ENCODE results near the gene OGFRL1.

The OGFRL1 gene

GRCh38 chr6:71345476-71346333 is 57.1 kb downstream of the OGFRL1 start:
- CTCF ChIA-PET: interaction anchor here (1.3 kb wide), 1 partner anchor 155 kb away, joined by 4 read pairs; no protein-coding TSS in a partner anchor
- no peak for TF ChIP-seq TARDBP (IDR thresholded peaks at IDR 0.05)
- TF ChIP-seq SUZ12 (IDR thresholded peaks at IDR 0.05): no peak
- TF ChIP-seq FOXK2 (IDR thresholded peaks at IDR 0.05): no peak
- TF ChIP-seq PKNOX1 (IDR thresholded peaks at IDR 0.05): no peak
- TF ChIP-seq FOXA1 (IDR thresholded peaks at IDR 0.05): no peak
- no peak for TF ChIP-seq NFRKB (IDR thresholded peaks at IDR 0.05)
- TF ChIP-seq L3MBTL2 (conservative IDR thresholded peaks at IDR 0.05): no peak
- TF ChIP-seq ELF4 (IDR thresholded peaks at IDR 0.05): no peak
- no peak for TF ChIP-seq BHLHE40 (IDR thresholded peaks at IDR 0.05; ENCODE audit: borderline replicate concordance)
- TF ChIP-seq CTBP1 (IDR thresholded peaks at IDR 0.05; ENCODE audit: borderline replicate concordance): no peak
- TF ChIP-seq SP1 (IDR thresholded peaks at IDR 0.05): no peak
- no peak for TF ChIP-seq ARNT (IDR thresholded peaks at IDR 0.05)
- no peak for TF ChIP-seq ZNF384 (IDR thresholded peaks at IDR 0.05)
- no peak for TF ChIP-seq LEF1 (IDR thresholded peaks at IDR 0.05; ENCODE audit: borderline replicate concordance)
- POLR2A ChIA-PET: no interaction called here

GRCh38 chr6:71346334-71346694 is 57.7 kb downstream of the OGFRL1 start:
- TF ChIP-seq ZNF384 (IDR thresholded peaks at IDR 0.05): no peak
- no peak for TF ChIP-seq SUZ12 (IDR thresholded peaks at IDR 0.05)
- no peak for TF ChIP-seq HDGF (IDR thresholded peaks at IDR 0.05; ENCODE audit: borderline replicate concordance)
- TF ChIP-seq ELF4 (IDR thresholded peaks at IDR 0.05): no peak
- no peak for TF ChIP-seq ARNT (IDR thresholded peaks at IDR 0.05)
- TF ChIP-seq LEF1 (IDR thresholded peaks at IDR 0.05; ENCODE audit: borderline replicate concordance): no peak
- TF ChIP-seq L3MBTL2 (conservative IDR thresholded peaks at IDR 0.05): no peak
- no peak for TF ChIP-seq TARDBP (IDR thresholded peaks at IDR 0.05)
- TF ChIP-seq FOXA1 (IDR thresholded peaks at IDR 0.05): no peak
- TF ChIP-seq SP1 (IDR thresholded peaks at IDR 0.05): no peak
- CTCF ChIA-PET: no interaction called here
- POLR2A ChIA-PET: no interaction called here
- DNase-seq (ENCODE audit: extremely low spot score): no peak

More at GRCh38 chr6:71345476-71346333, 57.1 kb downstream of the OGFRL1 start:
- no peak for DNase-seq (ENCODE audit: extremely low spot score)

- ChIA-PET POLR2A (interaction anchor here (0.5 kb wide), 1 partner anchor 454 kb away, joined by 3 read pairs; no protein-coding TSS in a partner anchor), CTCF (no interaction called here)
- DNase-seq (ENCODE audit: extremely low spot score): no peak
- TF ChIP-seq HDGF (IDR thresholded peaks at IDR 0.05; ENCODE audit: borderline replicate concordance): no peak
- TF ChIP-seq BHLHE40 (IDR thresholded peaks at IDR 0.05; ENCODE audit: borderline replicate concordance): no peak
- TF ChIP-seq ZNF384 (IDR thresholded peaks at IDR 0.05): no peak
- no peak for TF ChIP-seq CTBP1 (IDR thresholded peaks at IDR 0.05; ENCODE audit: borderline replicate concordance)
- TF ChIP-seq SUZ12 (IDR thresholded peaks at IDR 0.05): no peak
- TF ChIP-seq PKNOX1 (IDR thresholded peaks at IDR 0.05): no peak
- no peak for TF ChIP-seq ARNT (IDR thresholded peaks at IDR 0.05)
- TF ChIP-seq SP1 (IDR thresholded peaks at IDR 0.05): no peak
- TF ChIP-seq FOXM1 (IDR thresholded peaks at IDR 0.05; ENCODE audit: borderline replicate concordance): no peak
- no peak for TF ChIP-seq L3MBTL2 (conservative IDR thresholded peaks at IDR 0.05)
- TF ChIP-seq NFRKB (IDR thresholded peaks at IDR 0.05): no peak
- TF ChIP-seq LEF1 (IDR thresholded peaks at IDR 0.05; ENCODE audit: borderline replicate concordance): no peak
- TF ChIP-seq ELF4 (IDR thresholded peaks at IDR 0.05): no peak
- TF ChIP-seq FOXA1 (IDR thresholded peaks at IDR 0.05): no peak
- no peak for TF ChIP-seq FOXK2 (IDR thresholded peaks at IDR 0.05)
- no peak for TF ChIP-seq TARDBP (IDR thresholded peaks at IDR 0.05)
Measured at GRCh38 chr6:71347119-71347518, 58.5 kb downstream of the OGFRL1 start.

GRCh38 chr6:71349395-71349794 is 60.8 kb downstream of the OGFRL1 start:
- no peak for DNase-seq (ENCODE audit: extremely low spot score)
- ChIA-PET CTCF (interaction anchor here (0.6 kb wide), 1 partner anchor 158 kb away, joined by 3 read pairs; no protein-coding TSS in a partner anchor), POLR2A (no interaction called here)
- TF ChIP-seq CTBP1 (IDR thresholded peaks at IDR 0.05; ENCODE audit: borderline replicate concordance): no peak
- no peak for TF ChIP-seq ZNF384 (IDR thresholded peaks at IDR 0.05)
- no peak for TF ChIP-seq L3MBTL2 (conservative IDR thresholded peaks at IDR 0.05)
- TF ChIP-seq PKNOX1 (IDR thresholded peaks at IDR 0.05): no peak
- TF ChIP-seq ARNT (IDR thresholded peaks at IDR 0.05): no peak
- TF ChIP-seq SP1 (IDR thresholded peaks at IDR 0.05): no peak
- TF ChIP-seq FOXA1 (IDR thresholded peaks at IDR 0.05): no peak
- no peak for TF ChIP-seq SUZ12 (IDR thresholded peaks at IDR 0.05)
- no peak for TF ChIP-seq LEF1 (IDR thresholded peaks at IDR 0.05; ENCODE audit: borderline replicate concordance)
- TF ChIP-seq NFRKB (IDR thresholded peaks at IDR 0.05): no peak
- no peak for TF ChIP-seq TARDBP (IDR thresholded peaks at IDR 0.05)
- no peak for TF ChIP-seq ELF4 (IDR thresholded peaks at IDR 0.05)
- TF ChIP-seq FOXK2 (IDR thresholded peaks at IDR 0.05): no peak
- no peak for TF ChIP-seq HDGF (IDR thresholded peaks at IDR 0.05; ENCODE audit: borderline replicate concordance)
- TF ChIP-seq BHLHE40 (IDR thresholded peaks at IDR 0.05; ENCODE audit: borderline replicate concordance): no peak
- TF ChIP-seq FOXM1 (IDR thresholded peaks at IDR 0.05; ENCODE audit: borderline replicate concordance): no peak

- TF ChIP-seq CTBP1 (IDR thresholded peaks at IDR 0.05; ENCODE audit: borderline replicate concordance) (no peak), BHLHE40 (IDR thresholded peaks at IDR 0.05; ENCODE audit: borderline replicate concordance) (no peak), HDGF (IDR thresholded peaks at IDR 0.05; ENCODE audit: borderline replicate concordance) (no peak), L3MBTL2 (conservative IDR thresholded peaks at IDR 0.05) (no peak), FOXM1 (IDR thresholded peaks at IDR 0.05; ENCODE audit: borderline replicate concordance) (no peak), LEF1 (IDR thresholded peaks at IDR 0.05; ENCODE audit: borderline replicate concordance) (no peak), ELF4 (IDR thresholded peaks at IDR 0.05) (no peak), NFRKB (IDR thresholded peaks at IDR 0.05) (no peak), SUZ12 (IDR thresholded peaks at IDR 0.05) (no peak), FOXK2 (IDR thresholded peaks at IDR 0.05) (no peak), SP1 (IDR thresholded peaks at IDR 0.05) (no peak), TARDBP (IDR thresholded peaks at IDR 0.05) (no peak), FOXA1 (IDR thresholded peaks at IDR 0.05) (no peak), ARNT (IDR thresholded peaks at IDR 0.05) (no peak), ZNF384 (IDR thresholded peaks at IDR 0.05) (no peak), PKNOX1 (IDR thresholded peaks at IDR 0.05) (no peak)
- no peak for DNase-seq (ENCODE audit: extremely low spot score)
- CTCF ChIA-PET: interaction anchor here (0.6 to 1.7 kb wide), 4 partner anchors 92 to 160 kb away, joined by 3 to 7 read pairs (median 3); no protein-coding TSS in a partner anchor
- POLR2A ChIA-PET: no interaction called here
Measured at GRCh38 chr6:71349976-71350615, 61.5 kb downstream of the OGFRL1 start.
